Mammary epithelial cell (primary cell): Measurements from ENCODE around the gene HK2.

ENCODE experiments used
- EZH2 ChIP-seq: IDR thresholded peaks from 2 replicates; pipeline ENCODE4 v1.6.1; 2012; ENCODE audit warnings: low read length, inconsistent platforms, borderline replicate concordance
- TF ChIP-seq, protein P1 (sequence below), 2 donors: IDR thresholded peaks in 1 of 2; conservative IDR thresholded peaks in 1 of 2; 2 replicates each; pipeline ENCODE4 v1.5.1; 2011 to 2012; ENCODE audit warnings: inconsistent platforms in 2 of 2, low read length in 2 of 2, mild to moderate bottlenecking in 2 of 2, control low read depth in 1 of 2, low read depth in 1 of 2; ENCODE audit not compliant: insufficient read depth in 1 of 2; ENCODE audit errors: extremely low read depth in 1 of 2

DNA sequence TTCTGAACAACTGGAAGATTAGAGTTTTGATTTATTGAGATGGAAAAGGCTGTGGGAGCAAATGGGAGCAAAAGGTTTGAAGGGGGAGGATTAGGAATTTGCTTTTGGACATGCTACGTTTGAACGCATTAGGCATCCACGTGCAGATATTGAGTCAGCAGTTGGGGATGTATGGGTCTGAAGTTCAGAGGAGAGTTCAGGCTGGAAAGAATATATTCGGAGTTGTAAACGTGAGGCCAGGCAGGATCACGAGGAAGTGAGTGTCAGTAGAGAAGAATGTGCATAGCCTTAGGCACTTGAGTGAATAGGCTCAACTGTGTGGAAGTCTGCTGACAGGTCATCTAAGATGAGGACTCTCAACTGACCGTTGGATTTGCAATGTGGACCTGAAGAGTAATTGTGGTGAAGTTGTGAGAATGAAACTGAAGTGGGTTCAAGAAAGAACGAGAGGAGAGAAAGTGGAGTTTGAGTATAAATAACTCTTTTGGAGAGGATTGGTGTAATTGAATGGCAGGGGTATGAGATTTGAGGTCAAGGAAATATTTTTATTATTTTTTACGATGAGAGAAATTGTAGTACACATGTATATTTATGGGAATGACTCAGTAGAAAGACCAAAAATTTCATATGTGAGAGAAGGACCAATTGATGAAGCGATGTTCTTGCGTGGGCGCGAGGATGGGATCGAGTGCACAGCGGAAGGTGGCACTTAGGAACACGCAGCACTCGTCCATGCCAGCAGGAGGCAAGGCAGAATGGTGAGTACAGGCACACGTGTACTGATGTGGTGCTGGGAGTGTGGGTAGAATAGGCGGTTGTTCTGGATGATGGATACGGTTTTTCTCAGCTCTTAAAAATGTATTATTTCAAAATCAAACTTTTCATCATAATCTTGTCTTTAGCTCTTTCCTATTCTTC lies 84.0 kb downstream of the HK2 start:
- TF ChIP-seq, protein P1, sequence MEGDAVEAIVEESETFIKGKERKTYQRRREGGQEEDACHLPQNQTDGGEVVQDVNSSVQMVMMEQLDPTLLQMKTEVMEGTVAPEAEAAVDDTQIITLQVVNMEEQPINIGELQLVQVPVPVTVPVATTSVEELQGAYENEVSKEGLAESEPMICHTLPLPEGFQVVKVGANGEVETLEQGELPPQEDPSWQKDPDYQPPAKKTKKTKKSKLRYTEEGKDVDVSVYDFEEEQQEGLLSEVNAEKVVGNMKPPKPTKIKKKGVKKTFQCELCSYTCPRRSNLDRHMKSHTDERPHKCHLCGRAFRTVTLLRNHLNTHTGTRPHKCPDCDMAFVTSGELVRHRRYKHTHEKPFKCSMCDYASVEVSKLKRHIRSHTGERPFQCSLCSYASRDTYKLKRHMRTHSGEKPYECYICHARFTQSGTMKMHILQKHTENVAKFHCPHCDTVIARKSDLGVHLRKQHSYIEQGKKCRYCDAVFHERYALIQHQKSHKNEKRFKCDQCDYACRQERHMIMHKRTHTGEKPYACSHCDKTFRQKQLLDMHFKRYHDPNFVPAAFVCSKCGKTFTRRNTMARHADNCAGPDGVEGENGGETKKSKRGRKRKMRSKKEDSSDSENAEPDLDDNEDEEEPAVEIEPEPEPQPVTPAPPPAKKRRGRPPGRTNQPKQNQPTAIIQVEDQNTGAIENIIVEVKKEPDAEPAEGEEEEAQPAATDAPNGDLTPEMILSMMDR (conservative IDR thresholded peaks at IDR 0.05 in 1 of 2, IDR thresholded peaks at IDR 0.05 in 1 of 2; ENCODE audit: extremely low read depth in 1 of 2, insufficient read depth in 1 of 2, low read depth in 1 of 2, low read length in 2 of 2), result no peak
- TF ChIP-seq EZH2, result no peak
